PC-9 (cell line): ENCODE results near the gene WBP2NL. TPM values are rescaled to one million over a fixed set of nuclear protein-coding genes. Genes with fewer than 3 reads are reported as not detected.

Experiments used
- BruUV-seq: library from RNA; stranded (reverse); fragments of 400-500 nt; replicated peaks from 2 replicates; lab custom pipeline; 2021; lab: Mats Ljungman, UMichigan
- CTCF ChIA-PET: fragments of 300-600 bp; sonication (Branson Sonifier 250); formaldehyde crosslinking; loops from one replicate; lab custom pipeline; 2022; ENCODE audit warnings: antibody characterized with exemption; lab: Charles Lee
- POLR2A ChIA-PET: fragments of 300-600 bp; sonication (Branson Sonifier 250); formaldehyde crosslinking; loops from one replicate; lab custom pipeline; 2022; ENCODE audit warnings: antibody characterized with exemption; ENCODE audit not compliant: unreplicated experiment; lab: Charles Lee
- DNase-seq, 2 experiments: peaks; one replicate each; pipeline versions ENCODE4 v3.0.0 to v3.0.0-alpha.2; 2015 to 2022; ENCODE audit warnings: mixed read lengths in 1 of 2
- H2AFZ ChIP-seq: fragments of 200-600 bp; sonication (generic); 2 replicates; pipeline ENCODE4 v1.8.1; 2017; ENCODE audit warnings: antibody characterized with exemption
- H3F3A ChIP-seq: fragments of 200-600 bp; sonication (generic); 2 replicates; pipeline ENCODE4 v1.8.1; 2017; ENCODE audit warnings: antibody characterized with exemption, mild to moderate bottlenecking, low read depth; ENCODE audit not compliant: insufficient read depth
- H3K27ac ChIP-seq: fragments of 200-600 bp; sonication (generic); 2 replicates; pipeline ENCODE4 v1.6.1; 2016; ENCODE audit warnings: mixed run types
- H3K27me3 ChIP-seq: fragments of 200-600 bp; sonication (generic); 2 replicates; pipeline ENCODE4 v1.6.1; 2016; ENCODE audit warnings: low read depth, mixed run types; ENCODE audit not compliant: insufficient read depth
- H3K36me3 ChIP-seq: fragments of 200-600 bp; sonication (generic); 2 replicates; pipeline ENCODE4 v1.6.1; 2016; ENCODE audit warnings: low read depth, mixed run types
- H3K4me1 ChIP-seq: fragments of 200-600 bp; sonication (generic); replicated peaks from 2 replicates; pipeline ENCODE4 v1.6.1; 2016; ENCODE audit warnings: mixed run types; ENCODE audit not compliant: insufficient read depth
- H3K4me2 ChIP-seq: fragments of 200-600 bp; sonication (generic); 2 replicates; pipeline ENCODE4 v1.6.1; 2017; ENCODE audit warnings: mixed run types
- H3K4me3 ChIP-seq: fragments of 200-600 bp; sonication (generic); 2 replicates; pipeline ENCODE4 v1.6.1; 2016; ENCODE audit warnings: mixed run types
- H3K79me2 ChIP-seq: fragments of 200-600 bp; sonication (generic); 2 replicates; pipeline ENCODE4 v1.6.1; 2017; ENCODE audit warnings: low read depth, mixed run types
- H3K9me2 ChIP-seq: fragments of 200-600 bp; sonication (generic); 2 replicates; pipeline ENCODE4 v1.8.1; 2017; ENCODE audit warnings: mild to moderate bottlenecking; ENCODE audit not compliant: insufficient read depth
- H3K9me3 ChIP-seq: fragments of 200-600 bp; sonication (generic); 2 replicates; pipeline ENCODE4 v1.8.1; 2016; ENCODE audit warnings: low read depth; ENCODE audit not compliant: insufficient read depth
- H4K20me1 ChIP-seq: fragments of 200-600 bp; sonication (generic); 2 replicates; pipeline ENCODE4 v1.8.1; 2017; ENCODE audit not compliant: insufficient read depth
- EZH2 ChIP-seq: fragments of 200-600 bp; sonication (generic); IDR thresholded peaks from 2 replicates; pipeline ENCODE4 v1.8.0; 2017; ENCODE audit warnings: antibody characterized with exemption, low read depth
- intact Hi-C: fragments of 100-400 bp; cut with micrococcal nuclease; formaldehyde crosslinking; loops from one replicate; pipeline ENCODE4 v1.10.0; 2022; ENCODE audit not compliant: unreplicated experiment
- total RNA-seq: library from RNA; stranded (reverse); gene quantifications from 2 replicates; pipeline ENCODE4 v1.2.3, GENCODE V29; 2021
- TF ChIP-seq, protein P1 (sequence below): fragments of 200-600 bp; sonication (generic); conservative IDR thresholded peaks from 2 replicates; pipeline ENCODE4 v1.6.1; 2017; ENCODE audit warnings: mixed run types, antibody characterized with exemption, mild to moderate bottlenecking, moderate library complexity

WBP2NL gene
- total RNA-seq, 1 experiment from 2014 or later, result 7.1 TPM

DNA sequence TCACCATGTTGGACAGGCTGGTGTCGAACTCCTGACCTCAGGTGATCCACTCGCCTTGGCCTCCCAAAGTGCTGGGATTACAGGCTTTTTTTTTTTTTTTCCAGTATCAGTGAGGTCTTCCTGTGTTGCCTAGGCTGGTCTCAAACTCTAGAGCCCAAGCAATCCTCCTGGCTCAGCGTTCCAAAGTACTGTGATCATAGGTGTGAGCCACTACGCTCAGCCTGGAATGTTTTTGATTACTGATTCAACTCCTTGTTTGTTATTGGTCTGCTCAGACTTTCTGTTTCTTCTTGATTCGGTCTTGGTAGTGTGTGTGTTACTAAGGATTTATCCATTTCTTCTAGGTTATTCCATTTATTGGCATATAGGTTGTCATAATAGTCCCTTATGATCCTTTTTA lies 40.7 kb downstream of the WBP2NL start:
- no peak overlapping the region for H3K4me2 ChIP-seq
- no peaks in the 10 kb centered on the region for H3K27me3 ChIP-seq
- no peaks in the 10 kb centered on the region for H3K79me2 ChIP-seq
- H4K20me1 ChIP-seq, result no peaks in the 10 kb centered on the region
- H3K4me3 ChIP-seq, result no peak overlapping the region
- no peaks in the 10 kb centered on the region for H3K4me1 ChIP-seq
- POLR2A ChIA-PET, result no interaction called here
- no peak for TF ChIP-seq EZH2
- TF ChIP-seq, protein P1, sequence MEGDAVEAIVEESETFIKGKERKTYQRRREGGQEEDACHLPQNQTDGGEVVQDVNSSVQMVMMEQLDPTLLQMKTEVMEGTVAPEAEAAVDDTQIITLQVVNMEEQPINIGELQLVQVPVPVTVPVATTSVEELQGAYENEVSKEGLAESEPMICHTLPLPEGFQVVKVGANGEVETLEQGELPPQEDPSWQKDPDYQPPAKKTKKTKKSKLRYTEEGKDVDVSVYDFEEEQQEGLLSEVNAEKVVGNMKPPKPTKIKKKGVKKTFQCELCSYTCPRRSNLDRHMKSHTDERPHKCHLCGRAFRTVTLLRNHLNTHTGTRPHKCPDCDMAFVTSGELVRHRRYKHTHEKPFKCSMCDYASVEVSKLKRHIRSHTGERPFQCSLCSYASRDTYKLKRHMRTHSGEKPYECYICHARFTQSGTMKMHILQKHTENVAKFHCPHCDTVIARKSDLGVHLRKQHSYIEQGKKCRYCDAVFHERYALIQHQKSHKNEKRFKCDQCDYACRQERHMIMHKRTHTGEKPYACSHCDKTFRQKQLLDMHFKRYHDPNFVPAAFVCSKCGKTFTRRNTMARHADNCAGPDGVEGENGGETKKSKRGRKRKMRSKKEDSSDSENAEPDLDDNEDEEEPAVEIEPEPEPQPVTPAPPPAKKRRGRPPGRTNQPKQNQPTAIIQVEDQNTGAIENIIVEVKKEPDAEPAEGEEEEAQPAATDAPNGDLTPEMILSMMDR, result no peak
- H3K36me3 ChIP-seq, result no peaks in the 10 kb centered on the region
- H3K9me2 ChIP-seq, result no peaks in the 10 kb centered on the region; the same call in 1 of the 2 replicates
- peaks cover 7% of the 10 kb centered on the region for H3K9me3 ChIP-seq
- no peak for DNase-seq
- CTCF ChIA-PET, result no interaction called here
- intact Hi-C loops, result no loop called here
- H3F3A ChIP-seq, result no peaks in the 10 kb centered on the region
- BruUV-seq, result no TSS peak
- H3K27ac ChIP-seq, result no peak overlapping the region
- H2AFZ ChIP-seq, result no peak overlapping the region

DNA sequence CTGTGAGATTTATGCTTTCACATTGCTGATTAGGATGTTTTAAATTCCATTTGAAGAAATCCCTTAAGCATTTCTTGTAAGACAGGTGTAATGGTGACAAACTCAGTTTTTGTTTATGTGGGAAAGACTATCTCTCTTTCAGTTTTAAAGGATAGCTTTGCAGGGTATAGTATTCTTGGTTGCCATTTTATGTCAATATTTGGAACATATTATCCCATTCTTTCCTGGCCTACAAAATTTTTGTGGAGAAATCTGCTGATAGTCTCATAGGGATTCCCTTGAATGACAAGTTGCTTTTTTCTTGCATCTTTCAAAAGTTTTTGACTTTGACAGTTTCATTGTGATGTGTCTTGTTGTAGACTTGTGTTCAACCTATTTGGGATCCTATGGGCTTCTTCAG lies 43.2 kb downstream of the WBP2NL start:
- intact Hi-C loops, result no loop called here

DNA sequence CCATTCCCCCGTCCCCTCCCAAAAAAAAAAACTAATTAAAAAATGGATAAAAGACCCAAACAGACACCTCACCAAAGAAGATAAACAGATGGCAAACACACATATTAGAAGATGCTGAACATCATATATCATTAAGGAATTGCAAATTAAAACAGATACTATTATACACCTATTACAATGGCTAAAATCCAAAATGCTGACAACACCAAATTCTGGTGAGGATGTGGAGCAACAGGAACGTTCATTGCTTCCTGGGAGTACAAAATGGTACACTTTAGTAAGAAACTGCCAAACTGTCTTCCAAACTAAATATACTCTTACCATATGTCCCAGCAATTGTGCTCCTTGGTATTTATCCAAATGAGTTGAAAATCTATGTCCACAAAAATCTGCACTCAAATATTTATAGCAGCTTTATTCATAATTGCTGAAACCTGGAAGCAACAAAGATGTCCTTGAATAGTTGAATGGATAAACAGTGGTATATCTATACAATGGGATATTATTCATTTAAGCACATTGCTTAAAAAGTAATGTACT lies 52.1 kb downstream of the WBP2NL start:
- H3K9me2 ChIP-seq, result no peaks in the 10 kb centered on the region
- DNase-seq, result no peak
- BruUV-seq, result no TSS peak
- no peaks in the 10 kb centered on the region for H4K20me1 ChIP-seq
- no peak overlapping the region for H2AFZ ChIP-seq
- no peak overlapping the region for H3K4me3 ChIP-seq
- intact Hi-C loops, result no loop called here
- H3K4me2 ChIP-seq, result no peak overlapping the region
- no peaks in the 10 kb centered on the region for H3F3A ChIP-seq
- no peaks in the 10 kb centered on the region for H3K4me1 ChIP-seq
- no peaks in the 10 kb centered on the region for H3K36me3 ChIP-seq
- H3K9me3 ChIP-seq, result no peaks in the 10 kb centered on the region
- no peaks in the 10 kb centered on the region for H3K79me2 ChIP-seq
- ChIA-PET POLR2A (no interaction called here), CTCF (no interaction called here)
- TF ChIP-seq, protein P1, result no peak
- TF ChIP-seq EZH2, result no peak
- H3K27ac ChIP-seq, result no peak overlapping the region
- H3K27me3 ChIP-seq, result no peaks in the 10 kb centered on the region

More for the DNA sequence above, 43.2 kb downstream of the WBP2NL start:
- H3K36me3 ChIP-seq, result no peaks in the 10 kb centered on the region
- BruUV-seq, result no TSS peak
- ChIA-PET POLR2A (no interaction called here), CTCF (no interaction called here)
- no peak overlapping the region for H2AFZ ChIP-seq
- DNase-seq, result no peak
- no peaks in the 10 kb centered on the region for H4K20me1 ChIP-seq
- no peak for TF ChIP-seq EZH2
- TF ChIP-seq, protein P1, result no peak
- no peak overlapping the region for H3K27ac ChIP-seq
- no peak overlapping the region for H3K4me3 ChIP-seq
- no peaks in the 10 kb centered on the region for H3F3A ChIP-seq
- H3K9me3 ChIP-seq, result peaks cover 7% of the 10 kb centered on the region
- H3K79me2 ChIP-seq, result no peaks in the 10 kb centered on the region
- H3K4me1 ChIP-seq, result no peaks in the 10 kb centered on the region
- H3K9me2 ChIP-seq, result no peaks in the 10 kb centered on the region; the same call in 1 of the 2 replicates
- H3K4me2 ChIP-seq, result no peak overlapping the region
- no peaks in the 10 kb centered on the region for H3K27me3 ChIP-seq
